Esophagus mucosa (tissue), 1 donor: Measurements from ENCODE around the gene DCDC1. TPM values are rescaled to one million over a fixed set of nuclear protein-coding genes. Genes with fewer than 3 reads are reported as not detected.
"Not testable (repeated sequence)": the region's sequence is repeated elsewhere in the genome, so short reads cannot be mapped to it uniquely, and the experiment has no call there.

ENCODE experiments used
- ATAC-seq: fragments of 200-7000 bp; cut with Tn5 transposase; one replicate; pipeline ENCODE4 v1.9.1; 2020
- total RNA-seq: library from RNA; stranded (reverse); gene quantifications from one replicate; pipeline ENCODE4 v1.2.4, GENCODE V29; 2023
- donor health status: DM: yes; HTN: yes; CAD: no.

Gene DCDC1
- total RNA-seq, 1 donor from 2014 or later: not detected

DNA sequence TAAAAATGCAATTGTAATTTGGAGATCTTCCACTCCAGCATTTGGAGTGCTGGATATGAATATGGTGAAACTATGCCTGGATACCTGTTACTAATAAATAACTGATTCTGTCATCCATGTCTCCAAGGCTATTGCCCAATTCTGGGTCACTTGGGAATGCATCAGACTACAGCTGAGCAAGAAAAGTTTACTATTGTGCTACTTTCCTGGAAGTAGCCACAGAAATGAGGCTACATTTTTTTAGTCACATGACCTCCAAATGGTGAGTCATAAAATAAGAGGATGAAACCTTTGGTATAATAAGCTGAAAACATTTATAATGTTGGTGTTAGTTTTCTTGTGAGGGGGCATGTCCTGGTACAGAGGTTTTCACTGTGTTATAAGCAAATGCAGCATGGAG, 44.4 kb downstream of the DCDC1 start:
- no peak for ATAC-seq

DNA sequence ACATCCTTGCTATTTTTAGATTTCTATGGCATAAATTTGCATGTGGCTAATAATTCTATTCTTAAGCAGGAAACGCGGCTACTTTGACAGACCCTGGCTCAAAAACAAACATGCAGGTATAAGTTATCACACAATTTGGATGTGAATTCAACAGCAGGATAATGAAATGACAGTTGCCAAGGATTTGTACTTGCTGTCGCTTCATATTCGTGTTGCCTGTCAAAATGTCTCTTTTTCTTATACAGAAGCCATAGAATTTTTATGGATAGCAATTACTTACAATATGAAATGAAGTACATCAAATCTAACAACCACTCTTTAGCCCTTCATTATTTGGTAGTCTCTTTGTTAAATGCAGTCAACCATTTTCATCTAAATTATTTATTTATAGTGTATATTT, 46.4 kb downstream of the DCDC1 start:
- no peak for ATAC-seq

- ATAC-seq: not testable (repeated sequence)
These were observed 48.0 kb downstream of the DCDC1 start for GRCh38 chr11:31321494-31321893.

GRCh38 chr11:31303644-31304180, 65.8 kb downstream of the DCDC1 start:
- ATAC-seq: no peak

DNA sequence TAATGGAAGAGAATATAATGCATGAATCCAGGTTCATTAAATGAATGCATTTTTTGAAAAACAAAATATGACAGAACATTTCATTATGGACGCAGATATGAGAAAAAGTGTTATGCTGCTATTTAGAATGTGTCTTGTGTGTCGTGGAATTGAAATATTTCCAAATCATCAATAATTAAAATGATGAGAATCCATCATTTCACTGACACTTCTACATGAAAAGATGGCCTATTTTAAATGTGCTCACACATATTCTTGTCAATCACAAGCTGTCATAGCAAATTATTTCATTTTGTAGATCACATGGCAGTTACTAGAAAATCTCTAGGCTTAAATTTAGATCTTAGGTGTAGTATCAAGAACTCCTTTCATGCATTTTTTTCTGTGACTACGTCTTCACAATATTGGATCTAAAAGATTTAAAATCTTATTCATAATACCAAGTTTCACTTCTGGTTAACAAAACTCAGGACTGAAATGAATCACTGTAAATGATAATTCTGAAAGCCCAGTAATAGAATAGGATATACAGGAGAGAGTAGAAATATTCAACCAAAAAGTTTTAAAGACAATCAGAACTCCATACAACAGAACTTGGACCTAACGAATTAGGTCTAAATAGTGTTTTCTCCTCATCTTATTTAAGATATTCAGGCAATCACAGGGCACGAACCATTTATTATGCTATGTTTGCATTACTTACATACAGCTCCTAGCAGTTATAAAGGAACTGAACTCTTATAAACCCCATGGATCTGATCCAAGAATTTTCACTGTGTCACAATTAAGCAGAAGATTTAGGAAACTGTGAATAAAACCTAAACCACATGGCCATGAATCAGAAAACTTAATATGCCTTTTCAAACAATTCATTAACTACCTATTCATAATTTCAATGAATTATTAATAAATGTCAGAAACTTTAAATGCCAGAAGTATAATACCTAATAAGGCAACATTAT, 67.7 kb downstream of the DCDC1 start:
- no peak for ATAC-seq

GRCh38 chr11:31295308-31295707, 74.2 kb downstream of the DCDC1 start:
- no peak for ATAC-seq

DNA sequence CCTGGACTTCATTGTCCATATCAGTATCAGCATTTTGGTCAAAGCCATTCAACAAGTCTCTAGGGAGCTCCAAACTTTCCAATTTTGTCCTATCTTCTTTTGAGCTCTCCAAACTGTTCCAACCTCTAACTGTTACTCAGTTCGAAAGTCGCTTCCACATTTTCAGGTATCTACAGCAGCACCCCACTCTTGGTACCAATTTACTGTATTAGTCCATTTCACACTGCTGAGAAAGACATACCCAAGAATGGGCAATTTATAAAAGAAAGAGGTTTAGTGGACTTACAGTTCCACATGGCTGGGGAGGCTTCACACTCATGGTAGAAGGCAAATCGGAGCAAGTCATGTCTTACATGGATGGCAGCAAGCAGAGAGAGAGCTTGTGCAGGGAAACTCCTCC, 96.0 kb downstream of the DCDC1 start:
- not testable (repeated sequence) for ATAC-seq

DNA sequence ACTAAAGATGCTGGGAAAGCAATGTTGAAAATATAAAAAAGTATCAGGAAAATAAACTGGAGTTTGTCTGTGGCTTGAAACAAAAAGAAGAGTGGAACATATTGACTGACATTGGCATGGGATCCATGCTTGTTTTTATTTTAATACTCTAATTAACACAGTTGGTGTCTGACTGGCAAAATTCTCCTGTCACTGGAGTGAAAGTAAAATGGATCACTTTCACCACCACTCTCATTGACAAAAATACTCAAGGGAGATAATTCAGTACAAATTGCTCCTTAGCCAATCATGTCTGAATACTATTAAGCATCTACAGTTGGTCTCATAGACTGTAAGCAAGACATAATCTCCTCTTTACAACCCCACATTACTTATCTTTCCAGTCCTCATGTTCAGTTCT, 101.8 kb downstream of the DCDC1 start:
- no peak for ATAC-seq

- ATAC-seq: no peak
These were observed 104.7 kb downstream of the DCDC1 start for GRCh38 chr11:31264834-31265233.

DNA sequence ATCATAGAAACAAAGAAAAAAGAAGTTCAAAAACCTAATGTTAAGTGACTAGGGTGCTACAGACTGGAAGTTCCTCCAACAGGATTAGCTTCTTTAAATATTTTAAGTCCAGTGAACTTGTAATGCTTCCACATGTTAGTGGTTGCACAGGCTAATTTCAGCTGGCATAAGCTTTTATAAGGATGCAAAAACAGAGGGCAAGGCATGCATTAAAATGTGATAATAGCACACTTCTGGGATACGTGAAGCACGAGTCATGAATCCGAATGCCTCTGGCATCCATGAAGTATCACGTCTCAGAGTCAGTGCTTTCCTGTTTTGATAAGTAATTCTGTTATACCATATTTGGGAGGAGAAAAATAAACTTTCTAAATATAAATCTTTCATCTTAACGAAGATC, 106.8 kb downstream of the DCDC1 start:
- ATAC-seq: no peak

DNA sequence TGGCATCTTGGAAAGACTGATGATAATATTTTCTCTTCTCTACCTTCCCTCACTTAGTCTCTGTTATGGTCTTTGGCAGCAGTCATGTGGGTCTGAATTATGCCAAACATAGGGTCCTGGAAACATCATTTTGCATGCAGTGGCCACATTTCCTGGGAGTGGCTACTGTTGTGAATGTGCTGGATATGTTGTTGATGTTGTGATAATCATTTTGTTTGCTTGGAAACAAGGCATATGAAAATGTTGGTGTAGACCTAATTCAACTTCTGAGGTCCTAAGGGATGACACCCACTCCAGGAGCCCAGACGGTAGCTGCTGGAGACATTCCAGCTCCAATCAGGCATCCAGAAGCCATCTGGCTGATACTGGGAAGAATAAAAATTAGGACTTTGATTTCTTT, 109.7 kb downstream of the DCDC1 start:
- no peak for ATAC-seq

DNA sequence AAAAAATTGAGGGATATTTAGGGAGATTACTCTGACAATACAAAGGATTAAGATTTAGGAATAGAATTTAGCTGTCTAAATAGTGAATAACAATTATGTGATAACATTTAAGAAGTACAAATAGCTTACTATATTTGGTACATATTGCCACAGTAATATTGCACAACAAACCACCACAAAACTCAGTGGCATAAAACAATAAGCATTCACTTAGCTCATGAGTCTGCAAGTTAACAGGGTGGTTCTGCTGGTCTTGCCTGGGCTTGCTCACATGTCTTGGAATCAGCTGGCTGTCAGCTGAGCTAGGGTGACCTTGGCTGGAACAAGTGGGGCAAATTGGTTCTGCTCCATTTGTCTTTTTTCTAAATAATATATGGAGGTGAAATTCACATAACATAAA, 115.1 kb downstream of the DCDC1 start:
- peak; percentile 70 for ATAC-seq

DNA sequence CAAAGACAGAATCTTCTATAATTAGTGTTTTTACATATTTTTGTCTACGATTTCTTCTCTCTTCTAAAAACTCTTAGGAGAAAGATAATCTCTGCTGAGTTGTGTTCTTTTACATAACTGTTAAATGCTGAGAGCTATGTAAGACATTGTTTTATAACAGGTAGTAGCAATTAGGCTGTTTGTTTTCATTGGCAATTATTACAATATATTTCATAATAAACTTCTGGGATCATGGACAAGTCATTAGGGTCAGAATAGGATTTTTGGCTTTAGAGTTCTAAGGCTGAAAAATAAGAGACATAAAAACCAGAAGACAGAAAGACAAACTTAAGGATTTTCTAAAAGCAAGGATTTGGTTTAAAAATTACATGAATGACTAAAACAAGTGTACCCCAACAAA, 120.8 kb downstream of the DCDC1 start:
- ATAC-seq: no peak

GRCh38 chr11:31247321-31247720, 122.2 kb downstream of the DCDC1 start:
- no peak for ATAC-seq

- ATAC-seq: no peak
These were observed 122.9 kb downstream of the DCDC1 start for GRCh38 chr11:31246451-31247165.

- ATAC-seq: no peak
These were observed 125.8 kb downstream of the DCDC1 start for GRCh38 chr11:31243706-31244105.

- no peak for ATAC-seq
These were observed 129.1 kb downstream of the DCDC1 start for GRCh38 chr11:31240340-31240904.

- ATAC-seq: no peak
These were observed 131.4 kb downstream of the DCDC1 start for GRCh38 chr11:31237819-31238760.

DNA sequence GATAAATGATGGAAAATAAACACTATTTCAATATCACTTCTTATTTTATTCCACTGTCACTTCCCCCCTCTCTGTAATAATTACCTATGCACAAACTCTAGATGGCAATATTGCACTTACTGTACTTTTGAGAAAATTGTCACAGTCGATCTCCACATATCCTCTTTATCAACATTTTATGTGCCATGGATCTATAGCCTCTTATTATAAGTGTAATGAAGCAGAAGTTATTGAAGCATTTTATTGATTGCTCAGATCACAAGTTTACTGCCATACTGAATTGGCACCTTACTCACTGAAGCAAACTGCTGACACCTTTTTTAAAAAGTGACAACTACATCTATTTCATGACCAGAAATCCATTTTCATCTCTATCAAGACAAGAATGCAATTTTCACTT, 133.4 kb downstream of the DCDC1 start:
- no peak for ATAC-seq

DNA sequence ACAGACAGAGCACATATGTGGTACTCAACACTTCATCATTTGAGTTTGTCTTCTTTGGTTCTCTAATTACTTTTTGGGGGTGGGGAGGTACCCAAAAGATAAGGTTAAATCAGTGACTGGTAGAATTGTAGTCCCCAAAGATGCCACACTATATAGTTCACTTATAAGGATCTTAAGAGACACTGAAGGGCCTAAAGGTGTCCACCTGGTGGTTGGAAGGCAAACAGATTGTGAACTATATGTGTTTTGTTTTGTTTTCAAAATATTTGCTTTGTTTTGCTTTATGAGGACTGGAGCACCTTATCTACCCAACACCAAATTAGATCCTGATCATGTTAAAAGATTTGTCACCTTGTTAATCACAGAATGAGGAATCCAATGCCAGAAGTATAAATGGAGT, 136.1 kb downstream of the DCDC1 start:
- no peak for ATAC-seq

- no peak for ATAC-seq
These were observed 137.9 kb downstream of the DCDC1 start for GRCh38 chr11:31231601-31232000.

DNA sequence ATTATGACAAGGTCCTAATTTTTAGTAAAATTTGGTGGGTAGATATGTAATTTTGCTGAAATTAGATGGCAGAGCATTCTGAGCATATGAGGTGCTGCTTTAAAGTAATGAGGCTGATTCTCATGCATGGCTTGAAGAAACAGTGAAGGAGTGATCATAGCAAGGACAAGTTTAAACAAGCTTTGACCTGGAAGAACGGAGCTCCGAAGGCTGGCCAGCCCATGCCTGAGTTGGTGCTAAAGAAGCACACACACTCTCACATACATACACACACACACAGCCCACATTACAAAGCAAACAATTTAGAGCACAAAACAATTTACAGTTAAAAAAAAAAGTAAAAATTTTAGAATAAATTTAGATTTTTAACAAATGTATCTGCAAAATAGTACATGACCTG, 150.7 kb downstream of the DCDC1 start:
- ATAC-seq: peak; percentile 36
